ENCODE measurements around the gene DDX10.

DDX10 gene

DNA sequence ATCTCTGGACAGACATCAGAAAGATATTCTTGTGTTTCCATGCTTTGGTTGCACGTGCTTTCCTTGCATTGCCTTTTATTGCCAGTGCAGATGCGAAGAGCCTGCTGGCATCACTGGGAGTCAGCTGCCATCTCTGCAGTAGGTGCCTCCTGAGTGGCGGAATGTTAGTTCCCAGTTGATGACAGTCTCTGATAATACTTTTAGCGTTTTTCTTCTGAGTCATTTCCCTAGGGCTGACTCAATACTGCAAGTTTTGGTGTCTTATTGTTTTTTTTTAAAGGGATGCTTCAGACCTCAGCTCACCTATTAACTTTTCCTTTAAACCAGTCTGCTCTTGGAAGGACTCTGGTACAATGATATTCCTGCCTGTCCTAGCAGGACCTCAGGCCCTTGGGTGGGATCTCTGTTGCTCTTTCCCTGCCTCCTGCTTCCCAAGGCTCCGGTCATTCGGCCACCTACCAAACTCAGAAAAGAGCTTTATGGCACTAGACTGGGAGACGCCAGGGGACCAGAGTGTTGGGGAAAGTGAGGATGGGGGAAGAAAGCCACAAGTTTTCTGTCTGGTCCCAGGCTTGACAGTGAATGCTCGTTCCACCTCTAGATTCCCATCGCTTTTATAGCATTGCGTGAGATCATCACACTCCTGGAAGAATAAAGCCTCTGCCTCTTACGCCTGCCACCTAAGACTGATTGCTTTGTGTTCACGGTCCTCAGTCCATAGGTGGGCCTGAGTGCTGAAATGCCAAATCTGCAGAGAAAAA lies 308.7 kb downstream of the DDX10 start:
- Mint-ChIP-seq H3K4me1 (no peaks in the 10 kb centered on the region), H3K9me3 (no peaks in the 10 kb centered on the region), H3K27ac (no peak overlapping the region), H3K4me3 (no peak overlapping the region), H3K27me3 (no peaks in the 10 kb centered on the region), H3K36me3 (no peaks in the 10 kb centered on the region)

DNA sequence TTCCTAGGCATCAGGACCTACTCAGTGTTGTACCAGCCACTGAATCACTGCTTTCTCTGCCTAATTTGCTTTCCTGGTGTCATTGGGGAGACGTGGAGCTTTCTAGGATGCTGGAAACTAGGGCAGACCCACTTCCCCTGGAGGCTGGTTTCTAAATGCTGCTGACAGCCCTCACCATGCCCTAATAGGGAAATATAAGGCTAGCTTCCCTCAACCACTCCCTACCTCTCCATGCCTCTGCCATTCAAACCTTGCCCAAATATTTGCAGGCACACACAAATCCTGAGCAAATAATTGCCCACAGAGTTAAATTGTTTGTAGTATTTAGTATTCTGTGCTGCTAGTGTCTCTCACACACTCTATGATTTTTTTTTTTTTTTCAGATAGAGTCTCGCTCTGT lies 310.2 kb downstream of the DDX10 start:
- Mint-ChIP-seq H3K9me3 (no peaks in the 10 kb centered on the region), H3K4me3 (no peak overlapping the region), H3K27me3 (no peaks in the 10 kb centered on the region), H3K27ac (no peak overlapping the region), H3K36me3 (no peaks in the 10 kb centered on the region), H3K4me1 (no peaks in the 10 kb centered on the region)

GRCh38 chr11:108975641-108976071 lies 310.8 kb downstream of the DDX10 start:
- Mint-ChIP-seq H3K36me3 (no peaks in the 10 kb centered on the region), H3K4me3 (no peak overlapping the region), H3K9me3 (no peaks in the 10 kb centered on the region), H3K4me1 (no peaks in the 10 kb centered on the region), H3K27ac (no peak overlapping the region), H3K27me3 (no peaks in the 10 kb centered on the region)

DNA sequence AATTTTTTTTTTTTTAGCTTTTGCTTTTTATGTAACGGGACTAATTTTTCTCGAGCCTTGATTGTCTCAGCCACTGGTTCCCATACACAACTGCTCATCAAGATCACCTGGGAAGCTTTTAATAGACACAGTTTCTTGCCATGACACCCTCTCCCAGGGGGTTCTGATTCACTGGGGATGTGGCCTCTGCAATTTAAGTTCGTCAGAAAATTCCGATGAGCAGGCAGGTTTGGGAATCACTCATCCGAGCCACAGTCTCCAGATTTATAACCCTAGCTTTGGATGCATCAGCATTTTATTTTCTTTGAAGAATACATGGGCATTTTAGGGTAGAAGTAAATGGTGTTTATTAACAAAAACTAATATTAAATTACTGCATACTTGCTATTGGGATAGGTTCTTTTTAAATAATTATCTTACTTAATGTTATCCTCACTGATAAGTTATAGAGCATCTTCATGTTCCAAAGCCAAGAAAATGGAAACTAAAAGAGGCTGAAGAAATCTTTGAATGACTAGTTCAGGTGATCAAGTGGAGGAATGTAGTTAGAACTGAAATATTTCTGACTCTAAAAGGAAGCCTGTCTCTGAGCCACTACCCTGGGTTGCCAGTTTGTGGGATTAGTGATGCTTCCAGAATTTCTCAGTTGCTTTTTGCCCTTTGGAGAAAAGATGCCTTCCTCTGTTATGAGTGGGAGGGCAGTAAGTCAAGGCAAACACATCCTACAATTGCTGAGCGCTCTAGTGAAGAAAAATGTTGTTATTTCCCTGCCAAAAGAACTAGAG lies 319.0 kb downstream of the DDX10 start:
- Mint-ChIP-seq H3K27ac (no peak overlapping the region), H3K4me3 (no peak overlapping the region), H3K36me3 (no peaks in the 10 kb centered on the region), H3K27me3 (no peaks in the 10 kb centered on the region), H3K9me3 (no peaks in the 10 kb centered on the region), H3K4me1 (no peaks in the 10 kb centered on the region)

GRCh38 chr11:108984523-108984922 lies 319.7 kb downstream of the DDX10 start:
- Mint-ChIP-seq H3K36me3 (no peaks in the 10 kb centered on the region), H3K9me3 (no peaks in the 10 kb centered on the region), H3K27me3 (no peaks in the 10 kb centered on the region), H3K4me3 (no peak overlapping the region), H3K4me1 (no peaks in the 10 kb centered on the region), H3K27ac (no peak overlapping the region)

DNA sequence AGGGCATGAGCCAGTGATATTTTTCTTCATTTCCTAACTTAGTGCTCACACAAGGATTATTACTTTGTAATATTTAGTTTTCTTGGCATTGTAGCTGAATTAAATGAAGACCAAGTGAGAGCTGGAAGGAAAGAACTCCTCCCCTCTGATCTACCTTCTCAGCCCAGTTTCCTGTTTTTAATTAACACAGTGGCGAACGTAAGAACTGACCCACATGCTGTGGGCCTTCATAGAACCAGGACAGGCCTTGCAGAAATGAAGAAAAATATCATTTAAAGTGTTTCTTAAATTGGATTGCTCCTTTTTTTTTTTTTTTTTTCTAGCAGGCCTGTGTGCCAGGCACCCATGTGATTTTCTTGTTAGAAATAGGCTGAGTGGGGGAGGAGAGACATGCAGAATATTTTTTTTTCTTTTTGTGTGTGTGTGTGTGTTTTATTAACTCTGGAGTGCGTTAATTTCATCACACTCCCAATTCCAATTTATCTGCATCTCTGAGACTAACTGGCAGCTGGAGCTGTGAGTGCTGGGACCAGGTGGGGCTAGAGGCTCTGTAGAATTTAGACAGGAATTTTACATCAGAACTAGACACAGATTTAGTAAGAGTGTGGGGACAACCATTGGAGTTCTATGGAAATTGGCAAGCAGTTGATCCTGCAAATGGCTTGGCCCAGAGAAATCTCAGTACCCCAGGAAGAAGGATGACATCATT lies 320.5 kb downstream of the DDX10 start:
- Mint-ChIP-seq H3K4me3 (no peak overlapping the region), H3K27me3 (no peaks in the 10 kb centered on the region), H3K36me3 (no peaks in the 10 kb centered on the region), H3K4me1 (no peaks in the 10 kb centered on the region), H3K9me3 (no peaks in the 10 kb centered on the region), H3K27ac (no peak overlapping the region)

DNA sequence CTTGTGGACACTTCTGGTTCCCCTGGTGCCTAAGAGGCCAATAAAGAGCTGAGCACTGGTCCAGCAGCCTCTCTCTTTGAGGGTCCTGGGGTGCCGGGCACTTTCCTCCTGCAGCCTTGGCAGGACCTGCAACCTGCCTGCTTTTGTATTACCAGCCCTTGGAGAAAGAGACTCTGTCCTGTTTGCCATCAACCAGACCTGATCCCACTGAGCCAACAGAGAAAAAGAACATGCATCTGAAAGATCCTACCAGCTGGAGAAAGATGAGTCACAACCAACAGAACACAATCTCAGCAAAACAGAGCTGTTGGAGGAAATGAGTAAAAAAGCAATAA lies 321.0 kb downstream of the DDX10 start:
- Mint-ChIP-seq H3K9me3 (no peaks in the 10 kb centered on the region), H3K4me1 (no peaks in the 10 kb centered on the region), H3K27me3 (no peaks in the 10 kb centered on the region), H3K27ac (no peak overlapping the region), H3K4me3 (no peak overlapping the region), H3K36me3 (no peaks in the 10 kb centered on the region)
